WTC11 (cell line): ENCODE data around the gene SETMAR. TPM values are rescaled to one million over a fixed set of nuclear protein-coding genes. Genes with fewer than 3 reads are reported as not detected.

Experiments
- ATAC-seq: fragments of 200-7000 bp; cut with Tn5 transposase; 2 replicates; pipeline ENCODE4 v1.10.0; 2021; ENCODE audit warnings: mild to moderate bottlenecking, moderate library complexity
- CTCF ChIA-PET: fragments of 300-600 bp; sonication (Branson Sonifier 250); formaldehyde crosslinking; loops from one replicate; lab custom pipeline; 2021; ENCODE audit warnings: antibody characterized with exemption; lab: Charles Lee
- POLR2A ChIA-PET: fragments of 350-600 bp; sonication (Branson Sonifier 250); formaldehyde crosslinking; loops from one replicate; lab custom pipeline; 2021; ENCODE audit warnings: antibody characterized with exemption; lab: Charles Lee
- DNase-seq: peaks from one replicate; pipeline ENCODE4 v3.0.0; 2021; ENCODE audit warnings: low spot score
- H3K27ac Mint-ChIP-seq: 2 replicates; pipeline ENCODE4 v1.8.0; 2021; ENCODE audit warnings: mixed read lengths
- H3K27me3 Mint-ChIP-seq: 2 replicates; pipeline ENCODE4 v1.8.0; 2021; ENCODE audit warnings: low read depth, mild to moderate bottlenecking, moderate library complexity, mixed read lengths
- H3K36me3 Mint-ChIP-seq: 2 replicates; pipeline ENCODE4 v1.8.0; 2021; ENCODE audit warnings: mixed read lengths
- H3K4me1 Mint-ChIP-seq: 2 replicates; pipeline ENCODE4 v1.8.0; 2022; ENCODE audit warnings: mixed read lengths
- H3K4me3 Mint-ChIP-seq: 2 replicates; pipeline ENCODE4 v1.8.0; 2021; ENCODE audit warnings: mild to moderate bottlenecking, moderate library complexity, mixed read lengths
- H3K9me3 Mint-ChIP-seq: 2 replicates; pipeline ENCODE4 v1.8.0; 2021; ENCODE audit warnings: mixed read lengths
- TCF7 ChIP-seq: sonication (generic); formaldehyde crosslinking; IDR thresholded peaks from 2 replicates; pipeline ENCODE4 v1.8.0; 2022; ENCODE audit warnings: mild to moderate bottlenecking, low read depth, missing genetic modification reagents, moderate library complexity
- ZMAT4 ChIP-seq: fragments of 250-450 bp; sonication (Bioruptor Pico); IDR thresholded peaks from 2 replicates; pipeline ENCODE4 v1.9.0; 2021; ENCODE audit warnings: mild to moderate bottlenecking
- ZNF121 ChIP-seq: sonication (generic); formaldehyde crosslinking; IDR thresholded peaks from 2 replicates; pipeline ENCODE4 v1.8.0; 2023; ENCODE audit warnings: missing genetic modification reagents
- total RNA-seq: library from RNA; stranded (reverse); gene quantifications from 3 replicates; pipeline ENCODE4 v1.2.3, GENCODE V29; 2021

Gene SETMAR
- total RNA-seq, 1 experiment from 2014 or later: 11.6 TPM

GRCh38 chr3:4362523-4362922, 59.4 kb downstream of the SETMAR start:
- TF ChIP-seq ZNF121 (peak; percentile 61; the same call in 1 of the 2 replicates), ZMAT4 (CRISPR knock-in tag) (no peak), TCF7 (CRISPR knock-in tag) (no peak)
- H3K27me3 Mint-ChIP-seq: no peaks in the 10 kb centered on the region
- no peaks in the 10 kb centered on the region for H3K36me3 Mint-ChIP-seq
- no peak overlapping the region for H3K4me3 Mint-ChIP-seq
- H3K9me3 Mint-ChIP-seq: no peaks in the 10 kb centered on the region
- DNase-seq (no peak), ATAC-seq (no peak)
- H3K27ac Mint-ChIP-seq: no peak overlapping the region
- POLR2A ChIA-PET: no interaction called here
- CTCF ChIA-PET: interaction anchor here (2.5 kb wide), 1 partner anchor 11 kb away, joined by 13 read pairs; no protein-coding TSS in a partner anchor
- no peaks in the 10 kb centered on the region for H3K4me1 Mint-ChIP-seq

Other genes starting within 250 kb of the SETMAR start
- 10.2 to 11.0 TPM (median 10.4 TPM) in 3 replicates for gene SUMF1, start 163.9 kb downstream of the SETMAR start, total RNA-seq
- 10.3 to 11.8 TPM (median 11.6 TPM) in 3 replicates for gene ITPR1, start 190.0 kb downstream of the SETMAR start, total RNA-seq